NCI-H2107 (cell line): ENCODE results near the gene CDRT15.
"Not testable (repeated sequence)": the region's sequence is repeated elsewhere in the genome, so short reads cannot be mapped to it uniquely, and the experiment has no call there.

ENCODE experiments used
- DNase-seq: peaks from one replicate; lab custom pipeline; 2025; lab: John Stamatoyannopoulos, UW

Gene CDRT15

DNA sequence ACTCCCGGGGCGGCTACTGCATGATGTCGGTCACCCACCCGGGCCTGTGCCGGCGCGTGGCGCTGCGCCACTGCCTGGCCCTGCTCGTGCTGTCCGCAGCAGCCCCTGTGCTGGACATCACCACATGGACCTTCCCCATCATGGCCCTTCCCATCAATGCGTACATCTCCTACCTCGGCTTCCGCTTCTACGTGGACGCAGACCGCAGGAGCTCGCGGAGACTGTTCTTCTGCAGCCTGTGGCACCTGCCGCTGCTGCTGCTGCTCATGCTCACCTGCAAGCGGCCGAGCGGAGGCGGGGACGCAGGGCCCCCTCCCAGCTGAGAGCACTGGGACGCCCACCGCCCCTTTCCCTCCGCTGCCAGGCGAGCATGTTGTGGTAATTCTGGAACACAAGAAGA, 29.8 kb downstream of the CDRT15 start:
- DNase-seq = no peak

GRCh38 chr17:14205992-14206461, 30.6 kb downstream of the CDRT15 start:
- DNase-seq = peak; percentile 20

DNA sequence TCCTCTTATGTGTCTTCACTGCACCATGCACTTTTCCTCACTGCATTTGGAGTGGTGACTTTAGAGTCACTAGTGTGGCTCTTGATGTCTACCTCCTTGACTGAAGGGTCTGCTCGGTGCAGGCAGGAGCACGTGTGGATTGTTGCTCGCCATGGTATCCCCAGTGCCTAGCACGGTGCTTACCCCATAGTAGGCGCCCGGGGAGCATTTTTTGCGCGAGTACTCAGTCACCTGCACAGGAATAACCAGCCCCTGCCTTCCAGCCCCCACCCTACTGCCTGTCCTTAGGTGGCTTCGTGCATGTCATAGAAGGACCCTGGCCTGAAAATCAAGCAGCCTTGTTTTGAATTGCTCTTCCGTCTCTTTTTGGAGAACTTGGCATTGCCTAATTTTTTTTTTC, 31.3 kb downstream of the CDRT15 start:
- no peak for DNase-seq

DNA sequence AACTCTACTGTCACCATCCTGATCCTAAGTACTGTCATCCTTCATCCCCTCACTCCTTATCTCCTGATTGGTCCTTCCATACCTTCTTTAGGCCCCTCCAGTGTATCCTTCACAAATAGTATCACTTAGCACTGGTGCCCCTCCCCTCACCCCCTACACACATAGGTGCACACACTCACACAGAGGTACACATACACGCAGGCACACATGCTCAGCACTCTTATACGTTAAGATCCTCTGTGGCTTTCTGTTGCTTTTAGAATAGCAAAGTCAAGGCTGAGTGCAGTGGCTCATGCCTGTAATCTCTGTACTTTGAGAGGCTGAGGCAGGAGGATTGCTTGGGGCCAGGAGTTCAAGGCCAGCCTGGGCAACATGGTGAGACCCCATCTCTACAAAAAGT, 32.1 kb downstream of the CDRT15 start:
- DNase-seq = no peak

- no peak for DNase-seq
Observed at GRCh38 chr17:14204084-14204483, 32.6 kb downstream of the CDRT15 start.

GRCh38 chr17:14203388-14203787, 33.3 kb downstream of the CDRT15 start:
- no peak for DNase-seq

- DNase-seq = no peak
Observed at GRCh38 chr17:14202388-14203166, 34.1 kb downstream of the CDRT15 start.

GRCh38 chr17:14201988-14202380, 34.7 kb downstream of the CDRT15 start:
- DNase-seq = no peak

GRCh38 chr17:14201021-14201987, 35.4 kb downstream of the CDRT15 start:
- DNase-seq = no peak

- no peak for DNase-seq
Observed at GRCh38 chr17:14200354-14200753, 36.3 kb downstream of the CDRT15 start.

DNA sequence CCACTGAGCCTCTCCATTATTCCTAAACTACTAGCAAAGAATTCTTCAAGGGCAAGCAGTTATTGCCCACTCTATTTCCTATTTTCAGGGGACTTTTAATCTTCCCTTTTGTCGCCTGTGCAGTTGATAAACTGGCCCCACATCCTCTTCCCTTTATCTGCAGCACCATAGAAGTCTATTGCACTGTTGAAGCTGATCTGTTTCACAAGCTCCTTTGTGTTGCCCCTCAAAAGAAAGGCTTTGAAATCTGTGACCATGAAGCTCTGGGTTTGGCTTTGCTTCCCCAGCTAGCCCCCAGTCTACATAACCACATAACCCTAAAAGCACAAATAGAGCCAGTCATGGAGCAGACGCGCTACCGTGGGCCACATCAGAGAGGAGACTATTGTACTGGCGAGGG, 37.1 kb downstream of the CDRT15 start:
- no peak for DNase-seq

DNA sequence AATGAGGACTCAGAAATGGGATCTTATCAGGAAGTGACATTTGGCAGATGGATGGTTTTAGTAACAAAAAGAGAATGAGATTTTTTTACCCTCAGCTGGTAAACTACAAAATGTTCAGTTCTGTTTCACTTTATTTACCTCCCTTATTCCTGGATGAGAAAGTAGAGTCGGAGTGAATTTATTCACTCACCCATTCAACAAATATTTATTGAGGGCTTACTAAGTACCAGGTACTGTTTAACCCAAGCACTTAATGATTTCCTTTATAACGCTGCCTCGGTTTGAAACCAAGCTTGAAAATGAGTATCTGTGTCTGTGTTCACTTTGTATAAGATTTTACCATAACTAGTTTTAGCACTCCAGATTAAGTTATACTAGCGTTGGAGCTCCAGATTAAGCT, 38.1 kb downstream of the CDRT15 start:
- no peak for DNase-seq

DNA sequence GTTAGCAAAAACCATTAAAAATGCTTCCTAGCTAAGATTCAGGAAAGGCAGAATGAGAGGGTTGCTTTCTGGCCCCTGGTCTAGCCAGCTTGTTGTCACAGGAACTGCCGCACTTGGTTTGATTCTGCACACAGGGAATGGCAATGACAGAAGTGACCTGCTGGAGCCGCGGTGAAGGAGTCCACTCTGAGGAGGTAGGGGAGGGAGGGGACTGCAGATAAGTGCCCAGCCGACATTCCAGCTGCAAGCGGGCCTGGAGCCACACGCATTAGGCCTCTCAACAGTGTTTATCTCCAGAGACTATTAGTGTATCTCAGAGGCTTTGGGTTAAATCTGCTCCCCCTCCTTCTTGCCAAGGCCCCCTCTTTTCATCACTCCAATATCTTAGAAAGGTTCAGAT, 38.6 kb downstream of the CDRT15 start:
- no peak for DNase-seq

DNA sequence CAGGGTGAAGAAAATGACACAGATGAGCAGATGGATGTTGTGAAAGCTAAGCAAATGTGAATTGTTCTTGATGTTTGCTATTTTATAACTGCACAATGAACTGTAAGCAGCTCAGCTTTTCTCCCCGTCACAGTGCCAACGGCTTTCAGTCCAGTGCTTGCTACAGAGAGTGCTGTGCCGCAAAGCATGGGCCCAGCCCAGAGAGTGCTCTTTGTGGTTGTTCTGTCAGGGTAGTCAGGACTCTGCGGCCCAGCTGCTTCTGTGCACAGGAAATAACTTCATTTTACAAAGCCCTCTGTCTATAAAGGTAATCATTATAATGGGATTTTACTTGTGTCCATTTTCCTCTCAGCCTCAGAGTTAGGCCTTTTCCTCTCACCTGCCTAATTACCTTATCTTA, 39.1 kb downstream of the CDRT15 start:
- DNase-seq = no peak

- DNase-seq = no peak
Observed at GRCh38 chr17:14197057-14197456, 39.6 kb downstream of the CDRT15 start.

DNA sequence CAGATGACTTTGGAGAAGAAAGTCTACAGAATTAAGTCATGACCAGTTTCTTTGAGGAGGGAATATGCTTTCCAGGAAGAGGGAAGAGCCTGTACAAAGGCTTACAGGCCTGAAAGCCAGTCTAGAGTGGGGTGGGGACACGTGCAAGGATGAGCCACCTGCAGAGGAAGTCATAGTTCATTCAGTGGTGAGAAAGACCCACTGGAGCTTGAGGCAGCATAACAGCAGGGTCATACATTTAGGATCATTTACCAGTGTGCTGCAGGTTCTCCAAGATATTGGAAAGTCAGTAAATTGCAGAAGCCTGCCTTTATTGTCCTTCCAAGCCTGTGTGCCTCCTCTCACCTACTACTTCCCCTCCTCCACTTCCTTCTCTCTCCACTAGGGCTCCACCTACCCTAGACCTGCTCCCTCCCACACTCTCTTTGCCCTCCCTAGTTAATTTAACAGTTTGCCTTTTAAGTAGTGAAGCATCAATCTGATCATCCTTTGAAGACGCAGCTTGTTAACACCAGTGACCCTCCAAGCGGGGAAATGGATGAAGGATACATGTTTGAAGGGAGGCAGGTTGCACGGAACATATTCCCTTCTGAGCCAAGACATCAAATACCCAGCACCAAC, 40.2 kb downstream of the CDRT15 start:
- DNase-seq = no peak

DNA sequence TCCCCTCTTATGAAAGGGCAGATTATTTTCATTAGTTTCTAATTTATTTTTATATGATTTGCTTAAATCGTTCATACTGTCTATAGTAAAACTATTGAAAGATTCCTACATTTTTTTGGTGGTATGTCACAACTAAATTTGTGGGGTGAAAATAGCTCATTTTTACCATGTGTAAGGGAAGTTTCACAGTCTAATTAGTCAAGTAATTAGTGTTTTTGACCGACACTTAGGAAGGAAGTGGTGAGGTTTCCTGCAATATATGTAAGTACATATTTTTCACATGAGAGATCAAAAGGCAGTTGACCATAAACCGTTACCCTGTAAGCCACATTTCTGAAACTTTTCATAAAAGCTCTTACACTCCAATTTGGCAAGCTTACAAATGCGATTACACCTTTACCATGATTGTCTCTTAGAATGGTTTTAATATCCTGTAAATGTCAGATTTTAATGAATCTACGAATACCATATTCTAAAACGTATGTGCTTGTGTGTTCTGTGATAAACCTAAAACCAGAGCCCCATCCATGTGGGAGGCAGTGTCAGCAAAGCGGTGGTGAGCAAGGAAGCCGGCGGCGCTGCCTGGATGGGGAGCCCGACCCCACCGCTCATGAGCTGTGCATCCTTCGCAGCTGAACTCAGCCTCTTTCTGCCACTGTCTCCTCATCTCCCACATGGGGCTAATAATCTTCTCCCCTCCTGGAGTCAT, 43.9 kb downstream of the CDRT15 start:
- DNase-seq = not testable (repeated sequence)

DNA sequence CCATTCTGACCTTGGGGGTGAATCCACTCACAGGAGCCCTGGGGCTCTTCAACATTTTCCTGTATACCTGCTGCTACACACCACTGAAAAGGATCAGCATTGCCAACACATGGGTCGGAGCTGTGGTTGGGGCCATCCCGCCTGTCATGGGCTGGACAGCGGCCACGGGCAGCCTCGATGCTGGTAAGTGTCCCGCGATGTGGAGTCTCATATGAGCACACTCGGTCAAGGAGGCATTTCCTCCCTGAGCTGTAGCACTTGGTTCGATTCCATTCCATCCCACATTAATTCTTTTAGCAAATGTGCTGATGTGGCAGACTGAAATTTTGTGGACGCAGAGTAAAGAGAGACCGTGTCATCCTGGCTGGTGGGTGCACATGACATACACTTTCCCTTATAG, 44.6 kb downstream of the CDRT15 start:
- DNase-seq = not testable (repeated sequence)

DNA sequence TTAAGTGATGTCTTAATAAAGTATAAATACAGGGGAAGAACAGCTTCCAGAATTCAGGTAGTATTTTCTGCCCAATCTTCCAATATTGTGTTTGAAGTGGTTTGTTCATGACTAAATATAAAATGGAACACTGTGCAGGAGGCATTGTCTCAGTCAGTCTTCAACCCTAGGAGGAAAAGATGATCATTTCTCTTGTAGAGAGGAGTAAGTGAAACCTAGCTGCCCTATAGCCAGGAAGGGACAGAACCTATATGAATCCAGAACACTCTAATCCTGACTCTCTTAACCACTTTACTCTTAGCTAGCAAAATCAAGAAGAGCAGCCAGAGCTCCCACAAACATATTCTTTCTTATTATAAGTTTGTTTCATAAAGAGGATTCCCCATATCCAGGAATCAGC, 45.2 kb downstream of the CDRT15 start:
- not testable (repeated sequence) for DNase-seq

GRCh38 chr17:14190774-14191173, 45.9 kb downstream of the CDRT15 start:
- DNase-seq = not testable (repeated sequence)

DNA sequence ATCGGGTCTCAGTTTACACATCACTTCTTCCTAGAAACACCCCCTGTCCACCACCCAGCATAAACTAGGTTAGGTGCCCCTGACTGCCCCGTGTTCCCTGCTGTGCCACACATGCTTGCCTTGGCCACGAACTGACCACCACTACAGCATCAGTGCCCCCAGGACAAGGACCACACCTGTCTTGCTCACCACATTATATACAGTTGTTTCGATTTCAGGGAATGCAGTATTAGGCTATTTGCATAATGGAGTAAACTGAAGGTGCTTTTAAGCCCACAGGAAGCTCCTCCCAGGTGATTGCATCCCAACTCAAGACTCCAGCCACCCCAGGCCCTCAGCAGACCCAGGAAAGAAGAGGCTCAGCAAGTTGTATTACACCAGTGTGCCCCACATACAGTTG, 50.2 kb downstream of the CDRT15 start:
- DNase-seq = not testable (repeated sequence)
